Stimulated activated CD4-positive, alpha-beta T cell treated with anti-CD3 and anti-CD28 coated beads, Interleukin-2, amount 100 ng/mL, for 4 hours (primary cell): ENCODE data around the gene UNC13D.
"Not testable (repeated sequence)": the region's sequence is repeated elsewhere in the genome, so short reads cannot be mapped to it uniquely, and the experiment has no call there.

Source experiments
- DNase-seq: peaks from one replicate; pipeline ENCODE4 v3.0.0-alpha.2; 2020; ENCODE audit warnings: low read depth

The UNC13D gene

DNA sequence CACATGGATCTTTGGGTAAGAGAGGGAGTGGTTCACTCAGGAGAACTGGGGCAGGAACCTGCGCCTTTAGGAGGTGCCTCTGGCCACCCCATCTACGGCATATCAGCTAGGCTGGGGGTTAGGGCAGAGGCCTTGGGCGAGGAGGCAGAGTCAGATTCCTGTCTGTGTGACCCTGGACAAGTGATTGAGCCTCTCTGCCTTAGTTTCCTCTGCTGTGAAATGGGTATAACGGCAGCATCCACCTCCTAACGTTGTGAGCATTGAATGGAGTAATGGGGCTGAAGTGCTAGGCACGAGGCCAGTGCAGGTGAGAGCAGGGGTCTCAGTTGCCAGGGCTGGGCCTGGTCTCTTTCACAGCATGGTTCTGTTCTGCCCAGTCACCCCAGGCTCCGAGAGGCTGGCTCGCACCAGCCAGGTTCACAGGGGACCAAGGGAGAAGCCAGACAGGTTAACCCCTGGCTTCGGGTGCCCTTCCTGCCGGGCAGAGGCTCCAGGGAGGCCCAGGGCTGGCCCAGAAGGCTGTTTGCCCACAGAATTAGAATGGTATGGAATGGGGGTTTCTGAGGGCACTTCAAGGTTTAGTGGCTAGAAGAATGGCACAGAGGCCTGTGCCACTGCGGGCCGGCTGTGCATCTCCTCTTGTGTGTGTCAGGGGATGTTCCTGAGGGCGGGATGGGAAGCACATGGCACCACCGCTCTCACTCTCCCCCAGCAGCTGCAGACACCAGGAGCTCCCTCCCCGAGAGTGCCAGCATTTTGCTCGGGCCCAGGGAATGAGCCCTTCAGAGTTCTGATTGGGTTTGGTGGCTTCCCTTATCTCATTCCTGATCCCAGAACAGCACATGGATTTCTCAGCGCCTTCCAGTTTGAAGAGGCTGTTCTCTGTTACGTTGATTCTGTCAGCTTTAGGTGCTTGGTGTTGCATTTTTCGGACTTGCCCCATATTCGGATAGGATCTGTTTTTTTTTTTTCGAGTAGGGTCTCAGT is 23.8 kb downstream of the UNC13D start:
- no peak for DNase-seq

DNA sequence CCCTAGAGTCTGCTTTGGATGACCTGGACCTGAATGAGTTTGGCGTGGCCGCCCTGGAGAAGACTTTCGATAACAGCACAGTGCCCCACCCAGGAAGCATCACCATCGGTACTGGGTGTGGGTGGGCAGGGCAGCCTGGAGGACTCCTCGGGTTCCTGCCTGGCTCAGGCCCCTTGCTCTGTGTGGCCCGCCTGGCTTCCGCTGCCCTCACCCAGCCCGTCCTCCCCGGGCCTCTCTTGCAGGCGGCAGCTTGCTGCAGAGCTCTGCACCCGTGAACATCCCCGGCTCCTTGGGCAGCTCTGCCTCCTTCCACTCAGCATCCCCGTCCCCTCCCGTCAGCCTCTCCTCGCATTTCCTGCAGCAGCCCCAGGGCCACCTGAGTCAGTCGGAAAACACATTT is 24.5 kb downstream of the UNC13D start:
- no peak for DNase-seq

DNA sequence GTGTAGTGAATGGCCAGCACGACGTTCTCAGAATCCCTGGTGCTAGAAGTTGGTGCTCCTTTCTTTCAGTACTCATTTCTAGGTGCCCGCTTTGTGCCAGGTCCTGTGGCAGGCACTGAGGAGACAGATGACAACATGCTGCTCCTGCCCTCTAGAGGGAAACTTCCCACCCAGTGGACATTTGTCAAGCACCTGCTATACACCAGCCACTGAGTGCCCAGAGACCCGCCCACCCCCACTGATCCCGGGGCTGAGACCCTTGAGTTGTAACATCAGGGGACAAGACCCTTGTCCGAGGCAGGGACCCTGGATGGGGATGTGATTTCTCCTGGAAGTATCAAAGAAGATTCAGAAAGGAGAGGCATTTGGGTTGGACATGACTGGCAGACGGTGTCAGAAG is 25.1 kb downstream of the UNC13D start:
- no peak for DNase-seq

DNA sequence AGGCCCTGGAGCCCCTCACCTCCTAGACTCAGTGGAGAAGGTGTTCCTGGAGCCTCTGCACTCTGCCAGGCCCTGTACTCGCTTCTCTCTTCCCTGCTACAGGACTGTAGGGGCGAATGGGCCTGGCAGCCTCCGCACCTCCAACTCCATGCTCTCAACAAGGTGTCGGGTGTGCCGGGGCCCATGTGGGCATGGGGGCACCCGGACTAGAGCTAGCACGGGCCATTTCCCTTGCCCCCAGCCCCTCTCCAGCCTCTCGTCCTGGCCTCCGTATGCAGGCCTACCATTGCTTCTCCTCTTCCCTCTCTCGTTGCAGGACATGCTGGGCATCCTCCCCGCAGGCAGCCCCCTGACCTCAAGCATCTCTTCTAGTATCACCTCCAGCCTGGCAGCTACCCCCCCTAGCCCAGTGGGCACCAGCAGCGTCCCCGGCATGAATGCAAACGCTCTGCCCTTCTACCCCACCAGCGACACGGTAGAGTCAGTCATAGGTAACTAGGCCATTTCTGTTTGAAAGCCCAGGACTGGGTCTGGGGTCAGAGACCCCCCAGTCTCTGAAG is 25.8 kb downstream of the UNC13D start:
- DNase-seq, result no peak

DNA sequence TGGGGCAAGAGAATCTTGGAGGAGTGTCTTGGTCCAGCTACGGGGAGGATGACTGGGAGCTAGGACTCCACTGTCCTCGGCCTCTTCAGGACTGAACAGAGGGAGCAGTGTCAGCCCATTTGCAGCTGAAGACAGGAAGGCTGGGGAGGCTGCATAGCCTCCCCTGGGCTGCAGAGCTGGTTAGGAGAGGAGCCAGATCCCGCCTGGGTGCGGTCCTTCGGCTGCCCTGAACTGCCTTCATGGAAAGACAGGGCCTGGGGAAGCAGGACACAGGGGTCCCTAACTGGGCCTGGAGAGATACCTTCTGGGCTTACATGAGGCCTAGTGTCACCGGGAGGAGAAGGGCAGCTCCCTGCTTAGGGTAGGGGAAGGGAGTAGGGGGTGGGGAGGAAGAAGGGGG is 26.6 kb downstream of the UNC13D start:
- no peak for DNase-seq

DNA sequence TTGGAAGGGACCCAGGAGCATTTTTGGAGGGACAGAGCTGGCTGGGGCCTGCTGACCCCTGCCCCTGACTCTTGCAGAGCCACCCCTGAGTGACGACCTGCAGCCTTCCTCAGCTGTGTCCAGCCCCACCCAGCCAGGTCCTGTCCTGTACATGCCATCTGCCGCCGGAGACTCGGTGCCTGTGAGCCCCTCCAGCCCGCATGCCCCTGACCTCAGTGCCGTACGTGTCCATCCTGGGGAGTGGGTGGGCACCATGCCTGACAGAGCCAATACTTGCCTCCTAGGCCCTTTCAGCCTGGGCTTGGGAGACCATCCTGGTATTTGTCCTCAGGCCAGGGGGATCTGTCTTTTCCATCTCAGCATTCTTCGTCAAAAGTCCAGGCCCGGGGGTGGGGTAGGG is 27.5 kb downstream of the UNC13D start:
- DNase-seq, result no peak

DNA sequence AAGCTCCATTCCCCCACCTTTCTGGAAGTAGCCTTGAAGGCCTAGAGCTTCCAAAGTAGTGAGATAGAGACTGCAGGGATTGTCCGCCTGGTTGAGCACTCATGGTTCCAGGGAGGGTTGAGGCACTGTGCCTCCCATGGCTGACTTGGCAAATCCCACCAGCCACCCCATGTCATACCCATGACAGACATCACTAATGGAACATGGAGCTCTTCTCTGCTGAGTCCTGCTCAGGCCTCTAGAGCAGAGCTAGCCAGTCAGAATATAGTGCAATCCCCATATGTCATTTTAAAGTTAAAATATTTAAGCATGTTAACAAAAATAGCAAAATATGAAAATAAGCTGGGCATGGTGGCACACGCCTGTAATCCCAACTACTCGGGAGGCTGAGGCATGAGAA is 28.8 kb downstream of the UNC13D start:
- DNase-seq, result no peak

DNA sequence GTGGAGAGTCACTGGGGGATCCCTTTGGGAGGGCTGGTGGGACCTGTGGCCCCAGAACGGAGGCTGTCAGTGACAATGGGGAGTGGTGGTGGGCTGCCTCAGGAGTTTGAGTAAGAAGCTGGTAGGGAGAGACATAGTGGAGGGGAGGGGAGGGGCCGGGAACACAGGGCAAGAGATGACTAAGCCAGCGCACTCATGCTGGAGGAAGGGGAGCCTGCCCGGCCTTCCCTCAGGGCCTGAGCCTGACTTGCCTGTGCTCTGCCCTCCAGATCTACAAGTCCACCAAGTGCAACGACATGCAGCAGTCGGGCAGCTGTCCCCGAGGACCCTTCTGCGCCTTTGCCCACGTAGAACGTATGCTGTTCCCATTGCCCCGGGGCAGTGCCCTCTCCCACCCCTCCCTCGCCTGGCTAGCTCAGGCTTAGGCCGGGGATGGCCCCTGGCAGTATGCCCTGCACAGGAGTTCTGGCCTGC is 29.3 kb downstream of the UNC13D start:
- no peak for DNase-seq

DNA sequence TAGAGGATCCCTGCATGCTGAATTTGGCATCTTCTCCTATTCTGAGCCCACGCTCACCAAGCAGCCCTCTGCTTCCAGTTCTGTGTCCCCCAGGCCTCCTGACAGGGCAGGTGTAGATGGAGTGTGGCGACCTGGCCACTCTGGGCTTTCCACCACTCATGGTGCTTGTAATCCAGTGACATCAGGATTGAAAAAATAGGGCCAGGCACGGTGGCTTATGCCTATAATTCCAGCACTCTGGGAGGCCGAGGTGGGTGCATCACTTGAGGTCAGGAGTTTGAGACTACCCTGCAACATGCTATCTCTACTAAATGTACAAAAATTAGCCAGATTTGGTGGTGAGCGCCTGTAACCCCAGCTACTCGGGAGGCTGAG is 30.2 kb downstream of the UNC13D start:
- DNase-seq, result no peak

DNA sequence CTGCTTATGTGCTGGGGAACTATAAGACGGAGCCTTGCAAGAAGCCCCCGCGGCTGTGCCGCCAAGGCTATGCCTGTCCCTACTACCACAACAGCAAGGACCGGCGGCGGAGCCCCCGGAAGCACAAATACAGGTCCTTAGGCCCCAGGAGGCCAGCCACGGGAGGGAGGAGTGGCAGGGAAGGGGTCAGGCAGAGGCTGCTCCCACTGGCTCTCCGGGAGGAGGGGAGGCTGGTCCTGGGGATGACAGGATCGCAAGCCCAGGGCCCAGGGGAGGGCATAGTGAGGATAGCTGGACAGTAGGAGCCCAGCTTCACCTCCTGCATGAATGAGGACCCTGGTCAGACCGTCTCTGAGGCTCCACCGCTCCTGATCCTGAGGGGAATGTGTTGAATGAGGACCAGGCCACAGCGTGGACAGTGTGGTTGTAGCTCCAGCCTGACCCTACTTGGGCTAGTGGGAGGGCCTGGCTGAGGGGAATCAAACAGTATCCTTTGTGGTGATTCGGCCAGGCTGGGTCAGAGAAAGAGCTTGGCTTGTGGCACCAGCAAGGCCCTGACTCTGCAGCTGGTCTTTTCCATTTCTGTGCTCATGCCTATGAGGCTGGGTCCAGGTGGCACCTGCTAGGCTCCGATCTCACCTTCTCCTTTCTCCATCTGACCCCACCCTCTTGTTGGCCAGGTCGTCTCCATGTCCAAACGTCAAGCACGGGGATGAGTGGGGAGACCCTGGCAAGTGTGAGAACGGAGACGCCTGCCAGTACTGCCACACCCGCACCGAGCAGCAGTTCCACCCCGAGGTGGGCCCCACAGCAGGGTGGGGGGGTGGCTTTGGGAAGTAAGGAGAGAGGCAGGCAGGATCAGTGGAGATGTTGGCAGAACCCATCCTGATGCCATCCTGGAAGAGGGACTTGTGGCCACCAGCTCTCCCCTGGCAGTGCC is 30.9 kb downstream of the UNC13D start:
- no peak for DNase-seq

DNA sequence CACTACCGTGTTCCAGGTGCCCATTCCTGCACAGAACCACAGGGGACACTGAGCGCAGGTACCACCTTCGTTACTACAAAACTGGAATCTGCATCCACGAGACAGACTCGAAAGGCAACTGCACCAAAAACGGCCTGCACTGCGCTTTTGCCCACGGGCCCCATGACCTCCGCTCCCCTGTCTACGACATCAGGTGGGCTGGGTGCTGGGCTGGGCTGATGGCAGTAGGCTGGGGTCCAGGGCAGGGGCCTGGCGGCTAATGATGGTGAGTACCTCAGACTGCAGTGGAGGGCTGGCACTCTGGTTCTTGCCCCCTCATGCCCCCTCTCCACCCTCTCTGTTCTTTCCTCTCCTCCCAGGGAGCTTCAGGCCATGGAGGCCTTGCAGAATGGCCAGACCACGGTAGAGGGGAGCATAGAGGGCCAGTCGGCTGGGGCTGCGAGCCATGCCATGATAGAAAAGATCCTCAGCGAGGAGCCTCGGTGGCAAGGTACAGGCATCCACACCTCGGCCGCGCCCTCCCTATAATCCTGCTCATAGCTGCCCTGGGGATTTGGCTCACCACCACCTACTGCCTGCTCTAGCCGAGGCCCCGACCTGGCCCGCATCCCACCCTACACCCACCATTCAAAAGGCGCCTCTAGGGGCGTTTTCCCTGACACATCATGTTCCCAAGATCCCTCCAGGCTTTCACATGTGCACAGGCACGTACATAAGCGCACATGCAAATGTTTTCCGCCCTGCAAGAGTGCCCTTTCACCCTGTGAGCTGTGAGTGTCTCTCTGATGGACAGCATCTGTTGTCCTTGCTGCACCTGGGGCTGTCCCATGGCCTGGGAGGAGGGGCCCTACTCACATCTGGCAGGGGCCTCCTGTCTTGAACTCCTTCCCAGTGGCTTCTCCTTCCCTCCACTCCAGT is 31.8 kb downstream of the UNC13D start:
- no peak for DNase-seq

DNA sequence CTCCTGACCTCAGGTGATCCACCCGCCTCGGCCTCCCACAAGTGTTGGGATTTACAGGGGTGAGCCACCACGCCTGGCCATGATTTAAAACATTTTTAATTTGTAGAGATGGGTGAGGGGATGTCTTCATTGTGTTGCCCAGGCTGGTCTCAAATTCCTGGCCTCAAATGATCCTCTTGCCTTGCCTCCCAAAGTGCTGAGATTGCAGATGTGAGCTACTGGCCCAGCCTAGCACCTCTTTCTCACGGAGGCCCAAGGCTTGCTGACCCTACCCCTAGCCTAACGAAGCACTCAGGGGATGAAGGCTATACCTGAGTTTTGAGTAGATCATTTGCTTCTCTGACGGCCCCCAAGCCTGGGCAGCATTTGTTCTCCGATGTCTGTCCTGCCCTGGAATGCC is 33.0 kb downstream of the UNC13D start:
- DNase-seq, result no peak

DNA sequence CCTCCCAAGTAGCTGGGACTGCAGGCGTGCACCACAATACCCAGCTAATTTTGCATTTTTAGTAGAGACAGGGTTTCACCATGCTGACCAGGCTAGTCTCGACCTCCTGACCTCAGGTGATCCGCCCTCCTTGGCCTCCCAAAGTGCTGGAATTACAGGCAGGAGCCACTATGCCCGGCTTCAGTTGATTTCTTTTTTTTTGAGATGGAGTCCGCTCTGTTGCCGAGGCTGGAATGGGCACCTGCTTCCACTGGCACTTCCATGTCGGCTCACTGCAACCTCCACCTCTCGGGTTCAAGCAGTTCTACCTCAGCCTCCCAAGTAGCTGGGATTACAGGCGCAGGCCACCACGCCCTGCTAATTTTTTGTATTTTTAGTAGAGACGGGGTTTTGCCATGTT is 33.4 kb downstream of the UNC13D start:
- not testable (repeated sequence) for DNase-seq

DNA sequence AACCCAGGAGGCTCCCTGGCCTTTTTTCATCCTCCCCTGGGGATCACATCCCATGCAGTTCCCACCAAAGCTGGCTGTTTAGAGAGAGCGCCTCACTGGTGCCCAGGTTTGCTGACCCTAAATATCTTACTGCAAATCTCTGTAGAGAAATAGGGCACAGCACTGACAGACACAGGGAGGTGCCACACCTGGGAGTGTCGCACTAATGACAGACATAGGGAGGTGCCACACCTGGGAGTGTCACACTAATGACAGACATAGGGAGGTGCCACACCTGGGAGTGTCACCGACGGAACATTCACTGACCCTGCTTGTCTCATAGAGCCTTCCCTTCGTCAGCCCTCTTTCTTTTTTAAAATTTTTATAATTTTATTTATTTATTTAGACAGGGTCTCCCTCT is 34.0 kb downstream of the UNC13D start:
- DNase-seq, result no peak

DNA sequence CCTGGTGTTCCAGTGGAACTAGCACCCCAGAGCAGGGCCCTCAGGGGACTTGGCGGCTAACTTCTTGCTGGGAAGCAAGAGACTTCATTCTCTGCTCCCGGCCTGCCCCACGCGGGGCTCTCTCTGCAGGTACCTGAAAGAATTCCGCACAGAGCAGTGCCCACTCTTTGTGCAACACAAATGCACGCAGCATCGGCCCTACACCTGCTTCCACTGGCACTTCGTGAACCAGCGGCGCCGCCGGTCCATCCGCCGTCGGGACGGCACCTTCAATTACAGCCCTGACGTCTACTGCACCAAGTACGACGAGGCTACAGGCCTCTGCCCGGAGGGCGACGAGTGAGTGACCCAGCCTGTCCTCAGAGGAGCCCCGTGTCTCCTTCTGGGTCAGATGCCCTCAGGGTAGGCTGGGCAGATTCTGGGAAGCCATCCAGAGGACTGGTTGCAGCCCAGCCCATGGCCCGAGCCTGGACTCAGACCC is 34.5 kb downstream of the UNC13D start:
- DNase-seq, result no peak

DNA sequence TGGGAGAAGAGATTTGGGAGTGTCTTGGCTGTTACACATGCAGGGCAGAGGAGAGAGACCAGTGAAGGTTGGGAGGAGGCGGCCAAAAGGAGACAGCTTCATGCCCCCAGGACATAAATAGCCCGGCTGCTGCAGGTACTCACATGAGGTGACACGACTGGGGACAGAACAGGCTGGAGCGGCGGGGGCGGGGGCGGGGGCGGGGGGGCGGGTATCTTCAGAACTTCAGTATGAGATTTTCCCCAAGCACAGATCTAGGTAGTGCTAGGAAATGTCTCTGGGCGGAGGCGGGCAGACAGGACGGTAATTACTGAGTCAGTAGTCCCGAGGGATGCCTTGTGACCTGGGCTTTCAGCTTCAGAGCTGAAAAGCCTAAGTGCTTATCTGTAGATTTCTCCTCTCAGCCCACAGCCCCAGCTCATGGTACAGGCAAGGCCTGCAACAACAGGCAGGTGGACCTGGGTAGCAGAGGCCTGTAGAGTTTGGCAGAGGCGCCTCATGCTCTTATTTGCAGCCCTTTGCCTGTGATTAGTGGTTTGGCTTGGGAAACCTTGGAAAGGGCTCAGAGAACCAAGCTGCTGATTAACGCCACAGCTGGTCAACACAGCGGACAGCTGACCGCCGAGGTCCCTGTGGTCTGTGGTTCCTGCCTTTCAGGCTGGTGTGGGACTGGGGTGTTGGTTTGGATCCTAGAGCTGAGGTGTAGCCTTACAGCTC is 35.1 kb downstream of the UNC13D start:
- no peak for DNase-seq

DNA sequence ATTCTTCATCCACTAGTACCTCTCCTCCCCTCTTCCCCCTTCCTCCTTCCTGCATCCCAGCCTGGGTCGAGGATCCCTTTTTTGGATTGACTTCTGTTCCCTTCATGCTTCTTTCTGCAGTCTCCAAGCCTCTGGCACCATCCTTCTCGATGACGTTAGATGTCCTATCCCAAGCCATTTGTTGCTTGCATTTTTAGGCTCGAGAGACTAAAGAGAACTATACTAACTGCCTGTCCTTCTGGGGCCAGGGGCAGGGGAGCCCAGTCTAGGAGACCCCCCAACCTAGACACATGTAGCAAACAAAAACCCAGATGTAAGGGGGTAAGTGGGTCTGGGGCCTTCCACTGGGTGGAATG is 35.7 kb downstream of the UNC13D start:
- DNase-seq, result no peak

DNA sequence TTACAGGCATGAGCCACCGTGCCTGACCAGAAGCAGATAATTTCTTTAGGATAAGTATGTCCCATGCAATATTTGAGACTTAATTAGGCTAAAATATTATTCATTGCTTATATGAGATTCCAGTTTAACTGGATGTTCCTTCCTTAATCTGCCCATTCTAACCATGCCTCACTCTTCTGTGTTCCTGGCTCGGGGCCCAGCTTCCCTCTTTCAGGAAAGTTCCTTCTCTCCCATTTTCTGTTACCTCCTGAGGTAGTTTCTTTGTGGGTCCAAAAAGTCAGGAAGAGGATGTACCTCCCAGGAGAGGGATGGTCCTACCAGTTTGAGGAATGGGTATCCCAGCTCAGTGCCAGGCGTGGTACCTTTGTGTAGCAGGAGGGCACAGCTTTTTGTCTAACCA is 36.3 kb downstream of the UNC13D start:
- DNase-seq, result no peak

DNA sequence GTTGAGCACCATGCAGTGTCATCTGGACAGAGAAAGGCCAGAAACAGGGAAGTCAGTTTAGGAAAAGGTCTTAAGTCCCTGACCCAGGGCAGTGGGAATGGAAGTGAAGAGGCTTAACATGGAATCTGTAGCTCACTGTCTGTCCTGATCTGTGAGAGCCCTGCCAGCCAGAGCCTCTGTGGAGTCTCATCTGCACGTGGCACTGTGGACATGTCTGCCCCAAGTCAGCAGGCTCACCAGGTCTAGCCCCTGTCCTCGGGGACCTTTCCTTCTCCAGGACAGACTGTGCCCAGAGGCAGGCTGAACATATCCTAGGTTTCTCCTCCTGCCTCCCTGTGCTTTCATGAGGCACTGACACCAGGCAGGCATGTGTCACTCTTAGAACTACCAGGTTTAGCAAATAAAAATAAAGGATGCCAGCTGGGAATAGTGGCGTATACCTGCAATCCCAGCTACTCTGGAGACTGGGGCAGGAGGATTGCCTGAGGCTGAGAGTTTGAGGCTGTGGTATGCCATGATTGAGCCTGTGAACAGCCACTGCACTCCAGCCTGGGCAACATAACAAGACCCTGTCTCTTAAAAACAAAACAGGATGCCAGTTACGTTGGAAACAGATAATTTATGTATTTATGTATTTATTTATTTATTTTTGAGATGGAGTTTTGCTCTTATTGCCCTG is 37.2 kb downstream of the UNC13D start:
- DNase-seq, result no peak

DNA sequence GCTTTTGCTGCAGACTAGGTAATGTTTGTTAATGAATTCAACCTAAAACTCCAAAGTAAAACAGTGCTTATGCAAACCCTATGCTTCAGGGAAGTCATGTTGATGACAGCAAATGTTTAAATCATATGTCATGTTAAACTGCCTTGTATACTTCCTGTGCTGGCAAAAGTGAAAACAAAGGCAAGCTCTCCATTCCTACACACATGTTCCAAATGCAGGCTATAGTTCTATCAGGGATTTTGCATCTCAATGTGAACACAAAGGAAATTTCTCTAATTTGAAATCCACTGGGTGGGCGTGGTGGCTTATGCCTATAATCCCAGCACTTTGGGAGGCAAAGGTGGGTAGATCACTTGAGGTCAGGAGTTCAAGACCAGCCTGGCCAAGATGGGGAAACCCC is 40.3 kb downstream of the UNC13D start:
- DNase-seq, result no peak
